Skeletal muscle tissue (tissue), 4 donors: ENCODE measurements around the gene DBNL. TPM values are rescaled to one million over a fixed set of nuclear protein-coding genes. Genes with fewer than 3 reads are reported as not detected.

ENCODE experiments used
- H3K27ac ChIP-seq: one replicate; pipeline ENCODE4 v1.7.0; 2013; ENCODE audit warnings: mild to moderate bottlenecking, low read depth, low read length, inconsistent platforms
- H3K27me3 ChIP-seq, 3 donors: one replicate each; pipeline ENCODE4 v1.7.0; 2013; ENCODE audit warnings: low read length in 3 of 3; ENCODE audit not compliant: control insufficient read depth in 3 of 3, insufficient read depth in 3 of 3
- H3K36me3 ChIP-seq, 3 donors: one replicate each; pipeline ENCODE4 v1.7.0; 2013; ENCODE audit warnings: low read length in 3 of 3; ENCODE audit not compliant: control insufficient read depth in 3 of 3, insufficient read depth in 3 of 3
- H3K4me1 ChIP-seq, 3 donors: one replicate each; pipeline ENCODE4 v1.7.0; 2013; ENCODE audit warnings: low read length in 3 of 3, mild to moderate bottlenecking in 3 of 3; ENCODE audit not compliant: control insufficient read depth in 3 of 3, insufficient read depth in 3 of 3
- H3K4me3 ChIP-seq, 3 donors: one replicate each; pipeline ENCODE4 v1.7.0; 2013; ENCODE audit warnings: low read length in 3 of 3
- H3K9ac ChIP-seq, 3 donors: one replicate each; pipeline ENCODE4 v1.7.0; 2013; ENCODE audit warnings: low read length in 3 of 3, mild to moderate bottlenecking in 3 of 3, moderate library complexity in 2 of 3, low read depth in 1 of 3
- H3K9me3 ChIP-seq, 3 donors: one replicate each; pipeline ENCODE4 v1.7.0; 2013; ENCODE audit warnings: low read length in 3 of 3; ENCODE audit not compliant: control insufficient read depth in 3 of 3
- total RNA-seq: library from RNA; depleted of rRNA; stranded (reverse); fragments of >200 nt; gene quantifications from one replicate; pipeline ENCODE4 v1.2.3, GENCODE V29; 2014
- donor health status: Osteomylitis.

Gene DBNL
- total RNA-seq, 1 donor from 2014 or later: 41.2 TPM

- peaks cover 25 to 32% (median 25%) of the 10 kb centered on the region in 3 donors for H3K4me1 ChIP-seq
- H3K27ac ChIP-seq: no peak overlapping the region
- H3K9me3 ChIP-seq: no peaks in the 10 kb centered on the region
- no peaks in the 10 kb centered on the region for H3K27me3 ChIP-seq
- peaks cover 4 to 9% (median 6%) of the 10 kb centered on the region in 3 donors for H3K36me3 ChIP-seq
- H3K4me3 ChIP-seq: no peak overlapping the region
- H3K9ac ChIP-seq: no peak overlapping the region
Measured at GRCh38 chr7:44042221-44042620, 2.3 kb upstream of the DBNL start.

GRCh38 chr7:44043902-44044301, 600 bp upstream of the DBNL start:
- Histone ChIP-seq H3K4me1 (peaks cover 25 to 39% (median 25%) of the 10 kb centered on the region in 3 donors), H3K36me3 (peaks cover 6 to 13% (median 10%) of the 10 kb centered on the region in 3 donors), H3K9me3 (no peaks in the 10 kb centered on the region), H3K27me3 (no peaks in the 10 kb centered on the region), H3K4me3 (peak overlapping the region; percentile 90 to 94 (median 92)), H3K9ac (peak overlapping the region; percentile 94 to 98 (median 95)), H3K27ac (peak overlapping the region; percentile 85)

GRCh38 chr7:44045226-44046014, 918 bp downstream of the DBNL start:
- peaks cover 25 to 42% (median 27%) of the 10 kb centered on the region in 3 donors for H3K4me1 ChIP-seq
- H3K36me3 ChIP-seq: peaks cover 14 to 21% (median 20%) of the 10 kb centered on the region in 3 donors
- H3K9me3 ChIP-seq: no peaks in the 10 kb centered on the region
- H3K27ac ChIP-seq: peak overlapping the region; percentile 85
- peak overlapping the region; percentile 90 to 94 (median 92) for H3K4me3 ChIP-seq
- peak overlapping the region; percentile 94 to 98 (median 95) for H3K9ac ChIP-seq
- no peaks in the 10 kb centered on the region for H3K27me3 ChIP-seq

- H3K9ac ChIP-seq: peak overlapping the region in 1 of 3 donors; percentile 33
- H3K4me3 ChIP-seq: no peak overlapping the region
- H3K27ac ChIP-seq: no peak overlapping the region
Measured at GRCh38 chr7:44046321-44047061, 2.0 kb downstream of the DBNL start.

GRCh38 chr7:44048031-44048795, 3.7 kb downstream of the DBNL start:
- no peaks in the 10 kb centered on the region for H3K27me3 ChIP-seq
- H3K9ac ChIP-seq: peak overlapping the region in 2 of 3 donors; percentile 2 to 25
- H3K9me3 ChIP-seq: no peaks in the 10 kb centered on the region
- peaks cover 22 to 42% (median 29%) of the 10 kb centered on the region in 3 donors for H3K4me1 ChIP-seq
- H3K27ac ChIP-seq: no peak overlapping the region
- no peak overlapping the region for H3K4me3 ChIP-seq
- peaks cover 38 to 43% (median 42%) of the 10 kb centered on the region in 3 donors for H3K36me3 ChIP-seq

More at GRCh38 chr7:44046321-44047061, 2.0 kb downstream of the DBNL start:
- no peaks in the 10 kb centered on the region for H3K27me3 ChIP-seq
- peaks cover 24 to 31% (median 28%) of the 10 kb centered on the region in 3 donors for H3K36me3 ChIP-seq
- H3K4me1 ChIP-seq: peaks cover 22 to 42% (median 27%) of the 10 kb centered on the region in 3 donors
- no peaks in the 10 kb centered on the region for H3K9me3 ChIP-seq

GRCh38 chr7:44050121-44050914, 5.8 kb downstream of the DBNL start:
- no peaks in the 10 kb centered on the region for H3K27me3 ChIP-seq
- H3K27ac ChIP-seq: no peak overlapping the region
- H3K36me3 ChIP-seq: peaks cover 42 to 53% (median 44%) of the 10 kb centered on the region in 3 donors
- no peak overlapping the region for H3K9ac ChIP-seq
- peaks cover 11 to 29% (median 21%) of the 10 kb centered on the region in 3 donors for H3K4me1 ChIP-seq
- no peaks in the 10 kb centered on the region for H3K9me3 ChIP-seq
- no peak overlapping the region for H3K4me3 ChIP-seq

- Histone ChIP-seq H3K9ac (no peak overlapping the region), H3K4me1 (peaks cover 4 to 22% (median 15%) of the 10 kb centered on the region in 3 donors), H3K9me3 (no peaks in the 10 kb centered on the region), H3K4me3 (no peak overlapping the region), H3K27me3 (no peaks in the 10 kb centered on the region), H3K36me3 (peaks cover 42 to 53% (median 45%) of the 10 kb centered on the region in 3 donors), H3K27ac (no peak overlapping the region)
Measured at GRCh38 chr7:44050915-44051560, 6.5 kb downstream of the DBNL start.

- no peak overlapping the region for H3K27ac ChIP-seq
- H3K4me3 ChIP-seq: no peak overlapping the region
- H3K4me1 ChIP-seq: peaks cover 4 to 21% (median 12%) of the 10 kb centered on the region in 3 donors
- H3K27me3 ChIP-seq: no peaks in the 10 kb centered on the region
- peaks cover 40 to 58% (median 46%) of the 10 kb centered on the region in 3 donors for H3K36me3 ChIP-seq
- no peak overlapping the region for H3K9ac ChIP-seq
- H3K9me3 ChIP-seq: no peaks in the 10 kb centered on the region
Measured at GRCh38 chr7:44051611-44052220, 7.2 kb downstream of the DBNL start.
